Liver (tissue), 9 donors: ENCODE data around the gene B9D2. TPM values are rescaled to one million over a fixed set of nuclear protein-coding genes. Genes with fewer than 3 reads are reported as not detected.

Source experiments
- DNase-seq: peaks from one replicate; pipeline ENCODE4 v3.0.0-alpha.2; 2017; ENCODE audit warnings: low spot score
- H3K27ac ChIP-seq, 2 donors: one replicate each; pipeline ENCODE4 v1.7.0; 2013; ENCODE audit warnings: inconsistent platforms in 2 of 2, low read length in 2 of 2, control low read depth in 1 of 2, low read depth in 1 of 2, mild to moderate bottlenecking in 1 of 2
- H3K27me3 ChIP-seq, 4 donors: one replicate each; pipeline versions ENCODE4 v1.6.1 to v1.7.0; 2013; ENCODE audit warnings: low read length in 3 of 4, inconsistent platforms in 1 of 4, mild to moderate bottlenecking in 1 of 4, moderate library complexity in 1 of 4; ENCODE audit not compliant: control insufficient read depth in 4 of 4, insufficient read depth in 4 of 4
- H3K36me3 ChIP-seq, 4 donors: one replicate each; pipeline versions ENCODE4 v1.6.1 to v1.7.0; 2013; ENCODE audit warnings: low read length in 3 of 4, mild to moderate bottlenecking in 3 of 4, low read depth in 1 of 4, moderate library complexity in 1 of 4; ENCODE audit not compliant: control insufficient read depth in 4 of 4, insufficient read depth in 3 of 4
- H3K4me1 ChIP-seq, 4 donors: one replicate each; pipeline versions ENCODE4 v1.6.1 to v1.7.0; 2013; ENCODE audit warnings: low read length in 3 of 4, mild to moderate bottlenecking in 3 of 4, moderate library complexity in 1 of 4; ENCODE audit not compliant: control insufficient read depth in 4 of 4, insufficient read depth in 4 of 4
- H3K4me3 ChIP-seq, 3 donors: one replicate each; pipeline versions ENCODE4 v1.6.1 to v1.7.0; 2013; ENCODE audit warnings: low read length in 3 of 3, control low read depth in 1 of 3, low read depth in 1 of 3, mild to moderate bottlenecking in 1 of 3
- H3K9ac ChIP-seq, 2 donors: one replicate each; pipeline ENCODE4 v1.7.0; 2013; ENCODE audit warnings: low read length in 2 of 2, mild to moderate bottlenecking in 2 of 2, moderate library complexity in 2 of 2, control low read depth in 1 of 2, low read depth in 1 of 2
- H3K9me3 ChIP-seq, 4 donors: one replicate each; pipeline versions ENCODE4 v1.6.1 to v1.7.0; 2013; ENCODE audit warnings: low read length in 3 of 4; ENCODE audit not compliant: control insufficient read depth in 4 of 4
- CTCF ChIP-seq: fragments of 150-350 bp; IDR thresholded peaks from 2 replicates; pipeline ENCODE4 v1.5.1; 2017; ENCODE audit warnings: improper control_type of control experiment, low read depth, low read length; ENCODE audit not compliant: missing input control
- EGR1 ChIP-seq, 2 donors: IDR thresholded peaks; 2 replicates each; pipeline ENCODE4 v1.6.1; 2016 to 2018; ENCODE audit warnings: antibody characterized with exemption in 2 of 2, low read depth in 2 of 2
- FOXA1 ChIP-seq: IDR thresholded peaks from 2 replicates; pipeline ENCODE4 v1.6.1; 2016; ENCODE audit warnings: antibody characterized with exemption
- FOXA2 ChIP-seq: IDR thresholded peaks from 2 replicates; pipeline ENCODE4 v1.6.1; 2016; ENCODE audit warnings: antibody characterized with exemption
- GABPA ChIP-seq, 2 donors: IDR thresholded peaks in 1 of 2; conservative IDR thresholded peaks in 1 of 2; 2 replicates each; pipeline ENCODE4 v1.6.1; 2016; ENCODE audit warnings: antibody characterized with exemption in 2 of 2, mild to moderate bottlenecking in 1 of 2, moderate library complexity in 1 of 2
- HNF4A ChIP-seq, 2 donors: conservative IDR thresholded peaks; 2 replicates each; pipeline ENCODE4 v1.6.1; 2016; ENCODE audit warnings: antibody characterized with exemption in 2 of 2, mild to moderate bottlenecking in 2 of 2
- RAD21 ChIP-seq, 2 donors: IDR thresholded peaks; 2 replicates each; pipeline ENCODE4 v1.6.1; 2016; ENCODE audit warnings: antibody characterized with exemption in 2 of 2, mild to moderate bottlenecking in 2 of 2
- REST ChIP-seq: IDR thresholded peaks from 2 replicates; pipeline ENCODE4 v1.6.1; 2016; ENCODE audit warnings: antibody characterized with exemption, mild to moderate bottlenecking
- RXRA ChIP-seq, 2 donors: IDR thresholded peaks; 2 replicates each; pipeline ENCODE4 v1.6.1; 2017 to 2018; ENCODE audit warnings: antibody characterized with exemption in 2 of 2, mild to moderate bottlenecking in 1 of 2
- SP1 ChIP-seq: IDR thresholded peaks from 2 replicates; pipeline ENCODE4 v1.6.1; 2018; ENCODE audit warnings: antibody characterized with exemption, mild to moderate bottlenecking
- TAF1 ChIP-seq: conservative IDR thresholded peaks from 2 replicates; pipeline ENCODE4 v1.6.1; 2016; ENCODE audit warnings: antibody characterized with exemption, mild to moderate bottlenecking
- YY1 ChIP-seq: IDR thresholded peaks from 2 replicates; pipeline ENCODE4 v1.6.1; 2016; ENCODE audit warnings: antibody characterized with exemption, mild to moderate bottlenecking
- WGBS: extraction: QIAGEN DNeasy Blood & Tissue Kit; methylation state at CpG from one replicate; pipeline ENCODE4 v1.1.7; 2013; 5-methylcytosine and 5-hydroxymethylcytosine counted together
- polyA plus RNA-seq, 2 donors: library from polyadenylated mRNA; stranded (reverse) in 1 of 2; unstranded in 1 of 2; fragments of 200-250 nt in 1 of 2; fragments of >200 nt in 1 of 2; fragmentation: Nextera tagmentation in 1 of 2; extraction: Ambion mirVana in 1 of 2; gene quantifications; one replicate each; pipeline versions ENCODE4 v1.2.1 to v1.2.3, GENCODE V29; 2013 to 2015
- total RNA-seq, 2 donors: library from RNA; depleted of rRNA; stranded (reverse); fragments of >200 nt; gene quantifications; one replicate each; pipeline ENCODE4 v1.2.3, GENCODE V29; 2014
- TF ChIP-seq, protein P1 (sequence below): IDR thresholded peaks from 2 replicates; pipeline ENCODE4 v1.6.1; 2016; ENCODE audit warnings: antibody characterized with exemption
- TF ChIP-seq, protein P2 (sequence below): IDR thresholded peaks from 2 replicates; pipeline ENCODE4 v1.6.1; 2016; ENCODE audit warnings: antibody characterized with exemption
- TF ChIP-seq, protein P3 (sequence below): IDR thresholded peaks from 2 replicates; pipeline ENCODE4 v1.6.1; 2016; ENCODE audit warnings: antibody characterized with exemption
- donor health status: healthy.
- donor health status: healthy.
- donor health status: healthy.
- donor health status: healthy.
- donor health status: healthy.

The B9D2 gene
- total and polyA plus RNA-seq, 4 donors, result 2.4 to 3.7 (median 3.0) TPM

- H3K27ac ChIP-seq, result no peak overlapping the region
- H3K27me3 ChIP-seq, result no peaks in the 10 kb centered on the region
- TF ChIP-seq TAF1 (no peak), EGR1 (IDR thresholded peaks at IDR 0.05; ENCODE audit: low read depth in 2 of 2) (no peak), SP1 (no peak), YY1 (no peak), RXRA (IDR thresholded peaks at IDR 0.05) (no peak), REST (no peak), CTCF (no peak), GABPA (IDR thresholded peaks at IDR 0.05 in 1 of 2, conservative IDR thresholded peaks at IDR 0.05 in 1 of 2) (no peak), FOXA1 (no peak), RAD21 (IDR thresholded peaks at IDR 0.05) (no peak), HNF4A (conservative IDR thresholded peaks at IDR 0.05) (no peak), FOXA2 (no peak)
- TF ChIP-seq, protein P1, sequence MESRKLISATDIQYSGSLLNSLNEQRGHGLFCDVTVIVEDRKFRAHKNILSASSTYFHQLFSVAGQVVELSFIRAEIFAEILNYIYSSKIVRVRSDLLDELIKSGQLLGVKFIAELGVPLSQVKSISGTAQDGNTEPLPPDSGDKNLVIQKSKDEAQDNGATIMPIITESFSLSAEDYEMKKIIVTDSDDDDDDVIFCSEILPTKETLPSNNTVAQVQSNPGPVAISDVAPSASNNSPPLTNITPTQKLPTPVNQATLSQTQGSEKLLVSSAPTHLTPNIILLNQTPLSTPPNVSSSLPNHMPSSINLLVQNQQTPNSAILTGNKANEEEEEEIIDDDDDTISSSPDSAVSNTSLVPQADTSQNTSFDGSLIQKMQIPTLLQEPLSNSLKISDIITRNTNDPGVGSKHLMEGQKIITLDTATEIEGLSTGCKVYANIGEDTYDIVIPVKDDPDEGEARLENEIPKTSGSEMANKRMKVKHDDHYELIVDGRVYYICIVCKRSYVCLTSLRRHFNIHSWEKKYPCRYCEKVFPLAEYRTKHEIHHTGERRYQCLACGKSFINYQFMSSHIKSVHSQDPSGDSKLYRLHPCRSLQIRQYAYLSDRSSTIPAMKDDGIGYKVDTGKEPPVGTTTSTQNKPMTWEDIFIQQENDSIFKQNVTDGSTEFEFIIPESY, result no peak
- TF ChIP-seq, protein P2, sequence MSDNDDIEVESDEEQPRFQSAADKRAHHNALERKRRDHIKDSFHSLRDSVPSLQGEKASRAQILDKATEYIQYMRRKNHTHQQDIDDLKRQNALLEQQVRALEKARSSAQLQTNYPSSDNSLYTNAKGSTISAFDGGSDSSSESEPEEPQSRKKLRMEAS, result no peak
- TF ChIP-seq, protein P3, sequence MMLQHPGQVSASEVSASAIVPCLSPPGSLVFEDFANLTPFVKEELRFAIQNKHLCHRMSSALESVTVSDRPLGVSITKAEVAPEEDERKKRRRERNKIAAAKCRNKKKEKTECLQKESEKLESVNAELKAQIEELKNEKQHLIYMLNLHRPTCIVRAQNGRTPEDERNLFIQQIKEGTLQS, result no peak
- no peak overlapping the region for H3K9ac ChIP-seq
- H3K9me3 ChIP-seq, result no peaks in the 10 kb centered on the region
- H3K4me1 ChIP-seq, result peaks cover 9 to 21% (median 12%) of the 10 kb centered on the region in 4 donors
- no peak overlapping the region for H3K4me3 ChIP-seq
- 82% methylated on average over 4 of the region's 4 CpGs for WGBS
- no peak for DNase-seq
- peaks cover 2 to 13% (median 7%) of the 10 kb centered on the region in 4 donors for H3K36me3 ChIP-seq
Measured at GRCh38 chr19:41408256-41408655, 44.3 kb upstream of the B9D2 start.

DNA sequence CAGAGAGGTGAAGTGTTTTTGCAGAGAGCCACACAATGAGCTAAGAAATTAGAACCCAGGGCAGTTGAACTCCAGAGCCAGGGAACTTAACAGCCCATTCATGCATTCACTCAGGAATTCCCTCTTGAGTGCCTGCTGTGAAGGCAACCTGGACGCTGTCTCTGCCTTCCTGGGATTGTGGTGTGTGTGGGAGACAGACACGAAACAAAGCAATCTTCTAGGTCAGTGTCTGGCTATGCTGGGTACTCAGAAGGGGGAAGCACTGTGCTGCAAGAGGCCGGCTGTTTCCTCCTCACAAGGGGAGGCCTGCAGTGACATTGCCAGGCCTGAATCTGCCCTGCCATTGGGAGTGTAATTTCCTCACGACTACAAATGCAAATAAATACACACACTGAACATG, 43.3 kb upstream of the B9D2 start:
- Histone ChIP-seq H3K36me3 (peaks cover 0 to 12% (median 6%) of the 10 kb centered on the region in 4 donors), H3K27ac (no peak overlapping the region)

More for the DNA sequence above, 43.3 kb upstream of the B9D2 start:
- TF ChIP-seq RAD21 (IDR thresholded peaks at IDR 0.05) (peak in 1 of 2 donors; percentile 8), SP1 (no peak)
- TF ChIP-seq, protein P1, result no peak
- H3K27me3 ChIP-seq, result no peaks in the 10 kb centered on the region
- no peak overlapping the region for H3K9ac ChIP-seq
- 54% methylated on average over 4 of the region's 4 CpGs for WGBS
- no peak overlapping the region for H3K4me3 ChIP-seq
- no peak for DNase-seq
- no peaks in the 10 kb centered on the region for H3K9me3 ChIP-seq
- peaks cover 9 to 21% (median 15%) of the 10 kb centered on the region in 4 donors for H3K4me1 ChIP-seq
